Gastroesophageal sphincter (tissue), 4 donors: Measurements from ENCODE around the gene ZMAT2. TPM values are rescaled to one million over a fixed set of nuclear protein-coding genes. Genes with fewer than 3 reads are reported as not detected.

Experiments used
- ATAC-seq: fragments of 150-250 bp; one replicate; pipeline ENCODE4 v1.9.1; 2016; ENCODE audit warnings: mild to moderate bottlenecking, moderate library complexity
- H3K27ac ChIP-seq, 4 donors: fragments of 200-600 bp; sonication (generic) in 3 of 4; 1 replicate in 3 of 4; 2 replicates in 1 of 4; pipeline ENCODE4 v1.5.1; 2016 to 2019
- H3K27me3 ChIP-seq: fragments of 200-600 bp; sonication (generic); one replicate; pipeline ENCODE4 v1.5.1; 2019
- H3K36me3 ChIP-seq, 2 donors: fragments of 200-600 bp; sonication (generic); one replicate each; pipeline ENCODE4 v1.5.1; 2019; ENCODE audit warnings: control low read depth in 1 of 2
- H3K4me1 ChIP-seq, 3 donors: fragments of 200-600 bp; sonication (generic); 1 replicate in 2 of 3; 2 replicates in 1 of 3; pipeline ENCODE4 v1.5.1; 2016 to 2019; ENCODE audit warnings: control low read depth in 2 of 3
- H3K4me3 ChIP-seq, 2 donors: fragments of 200-600 bp; sonication (generic); one replicate each; pipeline ENCODE4 v1.5.1; 2019; ENCODE audit warnings: mild to moderate bottlenecking in 1 of 2, moderate library complexity in 1 of 2
- H3K9me3 ChIP-seq, 3 donors: fragments of 200-600 bp; sonication (generic); one replicate each; pipeline ENCODE4 v1.5.1; 2017 to 2019; ENCODE audit warnings: control low read depth in 2 of 3
- CTCF ChIP-seq, 4 experiments: fragments of 200-600 bp in 2 of 4; fragments of 450-650 bp in 2 of 4; sonication (generic) in 1 of 4; IDR thresholded peaks; one replicate each; pipeline ENCODE4 v1.5.1; 2017 to 2019; ENCODE audit warnings: antibody characterized with exemption in 4 of 4, mild to moderate bottlenecking in 2 of 4, moderate library complexity in 2 of 4
- EP300 ChIP-seq: sonication (generic); formaldehyde crosslinking; IDR thresholded peaks from one replicate; pipeline ENCODE4 v1.6.1; 2017; ENCODE audit warnings: antibody characterized with exemption, mild to moderate bottlenecking
- POLR2A ChIP-seq, 2 donors: fragments of 450-650 bp; IDR thresholded peaks; one replicate each; pipeline ENCODE4 v1.6.1; 2017; ENCODE audit warnings: antibody characterized with exemption in 2 of 2, mild to moderate bottlenecking in 2 of 2, moderate library complexity in 1 of 2
- POLR2AphosphoS5 ChIP-seq: sonication (generic); formaldehyde crosslinking; IDR thresholded peaks from one replicate; pipeline ENCODE4 v1.6.1; 2017; ENCODE audit warnings: antibody characterized with exemption
- WGBS, 2 donors: methylation state at CpG; one replicate each; pipeline ENCODE4 v1.1.5; 2018; ENCODE audit warnings: low coverage in 1 of 2; 5-methylcytosine and 5-hydroxymethylcytosine counted together
- total RNA-seq, 4 donors: library from RNA; depleted of rRNA; stranded (reverse); fragments of >200 nt; gene quantifications; one replicate each; pipeline ENCODE4 v1.1.0, GENCODE V29; 2016

The ZMAT2 gene
- total RNA-seq, 4 donors from 2014 or later, result 35.8 to 47.2 (median 45.0) TPM

- WGBS, 2 donors, result 70 to 88% methylated on average over 1 of the region's 7 CpGs
- TF ChIP-seq CTCF (IDR thresholded peaks at IDR 0.05) (no peak), POLR2A (IDR thresholded peaks at IDR 0.05) (no peak), EP300 (no peak), POLR2AphosphoS5 (no peak)
- H3K36me3 ChIP-seq, result peaks cover 0 to 99% of the 10 kb centered on the region in 2 donors
- no peaks in the 10 kb centered on the region for H3K9me3 ChIP-seq
- H3K4me3 ChIP-seq, result no peak overlapping the region
- ATAC-seq, result no peak
- H3K4me1 ChIP-seq, result peaks cover 0 to 22% (median 0%) of the 10 kb centered on the region in 3 donors
- H3K27me3 ChIP-seq, result no peaks in the 10 kb centered on the region
- H3K27ac ChIP-seq, result no peak overlapping the region
These were observed 28.6 kb upstream of the ZMAT2 start for GRCh38 chr5:140671472-140672125.

GRCh38 chr5:140672455-140673186 is 27.6 kb upstream of the ZMAT2 start:
- no peak for ATAC-seq
- TF ChIP-seq POLR2AphosphoS5 (peak; percentile 18), EP300 (no peak)
- Histone ChIP-seq H3K27me3 (no peaks in the 10 kb centered on the region), H3K4me3 (peak overlapping the region in 1 of 2 donors; percentile 30), H3K36me3 (peaks cover 0 to 99% of the 10 kb centered on the region in 2 donors), H3K9me3 (no peaks in the 10 kb centered on the region), H3K4me1 (peaks cover 0 to 12% (median 0%) of the 10 kb centered on the region in 3 donors), H3K27ac (no peak overlapping the region)
- WGBS, 2 donors, result 62 to 80% methylated on average over 2 to 10 of the region's 70 CpGs

- Histone ChIP-seq H3K36me3 (peaks cover 0 to 99% of the 10 kb centered on the region in 2 donors), H3K4me3 (peak within 1 kb of the TSS in 1 of 2 donors; percentile 30), H3K27me3 (no peaks in the 10 kb centered on the region), H3K27ac (no peak within 1 kb of the TSS), H3K4me1 (peaks cover 0 to 12% (median 0%) of the 10 kb centered on the region in 3 donors), H3K9me3 (no peaks in the 10 kb centered on the region)
- WGBS, 2 donors, result 80 to 87% methylated on average over 3 to 17 of the region's 45 CpGs
- no peak for ATAC-seq
- TF ChIP-seq POLR2A (IDR thresholded peaks at IDR 0.05) (no peak), CTCF (IDR thresholded peaks at IDR 0.05) (no peak), EP300 (no peak), POLR2AphosphoS5 (no peak)
These were observed 26.9 kb upstream of the ZMAT2 start, which contains the start of gene DND1 for GRCh38 chr5:140673187-140673976. TSS of gene DND1 (minus strand) at chr5:140673576. CDS start at chr5:140673542, 34 bp downstream.

- no peaks in the 10 kb centered on the region for H3K9me3 ChIP-seq
- H3K4me3 ChIP-seq, result no peak overlapping the region
- H3K4me1 ChIP-seq, result peaks cover 0 to 12% (median 0%) of the 10 kb centered on the region in 3 donors
- no peak for TF ChIP-seq CTCF (IDR thresholded peaks at IDR 0.05)
- no peak for TF ChIP-seq POLR2AphosphoS5
- TF ChIP-seq EP300, result no peak
- no peak for TF ChIP-seq POLR2A (IDR thresholded peaks at IDR 0.05)
- peaks cover 0 to 99% of the 10 kb centered on the region in 2 donors for H3K36me3 ChIP-seq
- no peaks in the 10 kb centered on the region for H3K27me3 ChIP-seq
- no peak overlapping the region for H3K27ac ChIP-seq
- ATAC-seq, result no peak
- 71% methylated on average over 1 of the region's 2 CpGs; no CpG with 5 or more reads in 1 of the 2 donors for WGBS, 2 donors
These were observed 26.0 kb upstream of the ZMAT2 start for GRCh38 chr5:140674211-140674610.

- peaks cover 0 to 99% of the 10 kb centered on the region in 2 donors for H3K36me3 ChIP-seq
- no peaks in the 10 kb centered on the region for H3K27me3 ChIP-seq
- H3K27ac ChIP-seq, result no peak overlapping the region
- WGBS, 2 donors, result 90% methylated on average over 4 of the region's 4 CpGs; no CpG with 5 or more reads in 1 of the 2 donors
- H3K4me1 ChIP-seq, result peaks cover 0 to 12% (median 0%) of the 10 kb centered on the region in 3 donors
- TF ChIP-seq POLR2AphosphoS5, result no peak
- no peak for TF ChIP-seq EP300
- no peak for TF ChIP-seq CTCF (IDR thresholded peaks at IDR 0.05)
- TF ChIP-seq POLR2A (IDR thresholded peaks at IDR 0.05), result no peak
- no peak for ATAC-seq
- no peak overlapping the region for H3K4me3 ChIP-seq
- H3K9me3 ChIP-seq, result no peaks in the 10 kb centered on the region
These were observed 25.6 kb upstream of the ZMAT2 start for GRCh38 chr5:140674629-140675028.
